Measurements from ENCODE around the gene HAO1.
"Not testable (repeated sequence)": the region's sequence is repeated elsewhere in the genome, so short reads cannot be mapped to it uniquely, and the experiment has no call there.

HAO1 gene

DNA sequence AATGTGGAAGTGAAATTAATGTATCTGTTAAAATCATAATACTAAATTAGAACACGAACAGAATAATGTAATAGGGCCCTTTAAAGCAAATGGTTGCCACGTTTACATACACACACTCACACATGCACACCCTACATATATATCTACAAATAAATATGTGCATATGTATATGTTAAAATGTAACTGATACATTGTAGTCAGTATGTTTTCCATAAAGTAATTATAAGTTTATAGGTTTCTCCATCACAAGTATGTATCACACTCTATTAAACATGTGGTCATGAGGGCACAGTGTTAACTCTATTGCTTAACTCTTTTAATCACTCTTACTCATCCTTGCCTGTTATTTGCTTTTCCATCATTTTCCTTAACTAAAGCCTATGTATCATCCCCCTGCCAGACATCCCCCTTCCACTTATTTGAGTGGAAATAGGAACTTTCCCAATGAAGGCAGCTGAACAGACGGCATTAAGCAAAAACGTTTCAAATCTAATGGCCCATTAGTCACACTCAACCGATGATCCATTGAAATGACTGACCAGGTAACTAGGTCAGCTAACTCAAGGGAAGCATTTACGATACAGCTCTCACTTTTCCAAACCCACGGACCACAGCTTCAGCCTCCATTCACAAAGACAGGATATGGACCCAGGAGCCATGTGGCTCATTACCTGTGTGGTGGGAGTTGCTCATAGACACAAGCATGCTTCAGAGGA is 89.3 kb downstream of the HAO1 start:
- no peak for FAIRE-seq

DNA sequence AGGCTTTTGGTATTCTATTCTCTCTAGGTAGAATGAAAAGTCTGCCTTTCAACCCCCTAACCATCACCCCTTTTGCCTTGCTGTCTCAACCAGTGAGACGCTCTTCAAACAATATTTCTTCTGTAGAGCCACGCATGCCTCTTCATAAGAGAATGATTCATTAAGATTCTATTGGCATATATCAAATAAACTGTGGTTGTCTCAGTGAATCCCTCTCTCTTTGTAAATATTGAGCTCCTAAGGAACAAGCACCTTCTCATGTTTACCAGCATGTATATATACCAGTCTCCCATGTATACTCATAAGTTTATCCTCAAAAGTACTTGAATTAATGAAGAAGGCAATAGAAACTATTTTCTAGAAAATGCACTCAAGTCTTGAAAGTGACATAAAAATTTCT is 90.6 kb downstream of the HAO1 start:
- no peak for FAIRE-seq

DNA sequence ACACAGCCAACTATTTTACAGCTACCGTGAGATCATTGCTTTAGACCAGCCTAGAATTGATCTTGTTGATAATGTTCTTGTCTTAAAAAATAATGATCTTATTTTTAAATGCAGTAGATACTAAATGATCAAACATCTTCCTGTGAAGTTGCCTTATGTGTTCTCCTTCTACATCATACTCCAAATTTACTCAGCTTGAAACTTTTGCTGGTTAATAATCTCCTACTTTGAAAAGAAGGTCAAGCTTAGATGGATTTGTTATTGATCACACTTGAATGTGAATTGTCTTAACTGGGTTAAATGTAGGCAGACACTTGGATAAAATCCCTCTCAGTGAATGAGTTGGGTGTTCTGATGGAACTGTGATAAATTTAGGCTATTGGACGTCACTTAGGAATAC is 91.9 kb downstream of the HAO1 start:
- no peak for FAIRE-seq

DNA sequence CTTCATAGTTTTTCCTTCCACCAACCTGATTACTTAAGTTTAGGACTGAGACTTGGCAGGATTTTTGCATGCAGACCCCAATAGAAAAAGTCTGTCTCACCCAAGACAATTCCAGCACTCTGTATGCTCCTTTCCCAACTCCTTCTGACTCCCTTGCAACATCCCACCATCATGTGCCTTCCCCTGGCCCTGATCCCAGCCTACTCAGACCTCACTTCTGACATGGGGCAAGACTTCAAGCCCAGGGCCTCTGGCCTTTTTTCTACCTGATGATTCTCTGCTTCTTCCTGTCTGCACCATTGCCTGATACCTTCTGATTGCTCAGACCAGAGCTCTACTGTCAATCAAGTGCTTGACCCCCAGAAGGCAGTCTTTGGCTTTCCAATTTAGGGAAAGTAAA is 96.6 kb downstream of the HAO1 start:
- FAIRE-seq, result no peak

DNA sequence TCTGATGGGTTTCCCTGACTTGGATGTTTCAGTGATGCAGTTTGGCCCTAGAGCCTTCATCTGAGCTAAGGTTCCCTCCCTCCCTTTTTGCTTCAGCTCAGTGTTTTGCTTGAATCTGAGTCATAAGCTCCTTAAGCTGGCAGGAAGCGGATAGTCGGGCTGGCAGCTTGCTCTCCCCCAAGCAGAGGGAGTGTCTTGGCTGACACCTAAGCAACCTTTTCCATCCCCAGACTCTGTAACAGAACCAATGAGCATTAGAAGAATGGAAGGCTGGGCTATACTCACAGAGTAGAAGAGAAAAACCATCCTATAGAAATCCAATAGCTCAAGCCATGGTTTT is 98.3 kb downstream of the HAO1 start:
- no peak for FAIRE-seq

DNA sequence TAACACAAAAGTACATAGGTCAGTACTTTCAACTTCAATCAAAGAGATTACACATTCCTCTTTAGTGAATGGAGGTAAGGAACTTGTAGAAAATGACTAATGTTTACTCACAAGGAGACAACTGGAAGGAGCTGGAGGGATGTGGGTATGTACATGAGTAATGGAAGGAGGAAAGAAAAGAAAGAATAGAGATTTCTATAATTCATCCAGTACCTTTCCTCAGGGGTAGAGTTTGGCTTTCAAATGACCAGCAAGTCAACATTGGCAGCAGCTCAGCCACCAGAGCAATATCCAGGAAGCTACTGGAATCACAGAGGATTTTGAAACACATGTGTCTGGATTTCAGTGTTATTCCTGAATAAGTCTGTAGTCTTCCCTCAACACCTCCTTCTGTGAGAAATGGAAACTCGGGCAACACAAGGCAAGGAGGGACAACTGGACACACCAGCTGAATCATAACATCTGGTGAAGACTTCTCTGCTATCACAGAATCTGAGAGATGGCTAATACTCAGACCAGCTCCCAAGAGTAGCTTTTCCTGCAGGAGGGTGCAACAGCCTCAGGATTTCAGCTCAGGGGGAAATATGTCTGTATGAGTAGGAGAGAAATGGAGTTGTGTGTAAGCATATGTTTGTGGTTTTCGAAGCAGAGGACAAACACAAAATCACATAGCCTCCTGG is 98.8 kb downstream of the HAO1 start:
- no peak for FAIRE-seq

DNA sequence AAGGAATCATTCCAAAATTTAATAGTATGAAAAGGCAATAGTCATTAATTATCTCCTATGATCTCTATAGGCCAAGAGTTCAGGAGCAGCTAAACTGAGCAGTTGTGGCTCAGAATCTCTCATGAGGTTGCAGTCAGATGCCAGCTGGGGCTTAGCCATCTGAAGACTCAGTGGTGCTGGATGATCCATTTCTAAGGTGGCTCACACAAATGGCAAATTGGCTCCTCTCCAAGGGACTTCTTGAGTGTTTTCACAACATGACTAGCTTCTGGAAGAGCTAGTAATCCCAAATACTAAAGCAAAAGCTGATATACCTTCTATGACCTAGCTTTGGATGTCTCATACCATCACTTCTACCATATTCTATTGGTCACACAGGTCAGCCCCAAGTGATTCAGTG is 104.2 kb downstream of the HAO1 start:
- FAIRE-seq, result no peak

DNA sequence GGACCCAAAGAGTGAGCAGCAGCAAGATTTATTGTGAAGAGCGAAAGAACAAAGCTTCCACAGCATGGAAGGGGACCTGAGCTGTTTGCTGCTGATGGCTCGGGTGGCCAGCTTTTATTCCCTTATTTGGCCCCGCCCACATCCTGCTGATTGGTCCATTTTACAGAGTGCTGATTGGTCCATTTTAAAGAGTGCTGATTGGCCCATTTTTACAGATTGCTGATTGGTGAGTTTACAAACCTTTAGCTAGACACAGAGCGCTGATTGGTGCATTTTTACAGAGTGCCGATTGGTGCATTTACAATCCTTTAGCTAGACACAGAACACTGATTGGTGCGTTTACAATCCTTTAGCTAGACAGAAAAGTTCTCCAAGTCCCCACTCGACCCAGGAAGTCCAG is 105.8 kb downstream of the HAO1 start:
- not testable (repeated sequence) for FAIRE-seq
